Loucy (cell line): Measurements from ENCODE around the gene RPS8.
"Not testable (repeated sequence)": the region's sequence is repeated elsewhere in the genome, so short reads cannot be mapped to it uniquely, and the experiment has no call there.

Source experiments
- H2AFZ ChIP-seq: fragments of 200-600 bp; sonication (generic); 2 replicates; pipeline ENCODE4 v1.6.0; 2016; ENCODE audit warnings: antibody characterized with exemption, mild to moderate bottlenecking, low read length, moderate library complexity
- H3F3A ChIP-seq: fragments of 200-600 bp; 2 replicates; pipeline ENCODE4 v1.6.0; 2016; ENCODE audit warnings: antibody characterized with exemption, low read depth, mild to moderate bottlenecking
- H3K27me3 ChIP-seq: fragments of 200-600 bp; sonication (generic); 2 replicates; pipeline ENCODE4 v1.6.1; 2014; ENCODE audit warnings: low read length, mild to moderate bottlenecking; ENCODE audit not compliant: insufficient read depth, poor library complexity, severe bottlenecking
- H3K36me3 ChIP-seq: fragments of 200-600 bp; sonication (generic); 2 replicates; pipeline ENCODE4 v1.6.1; 2016; ENCODE audit warnings: low read length; ENCODE audit not compliant: insufficient read depth
- H3K4me1 ChIP-seq: fragments of 200-600 bp; sonication (generic); 2 replicates; pipeline ENCODE4 v1.5.1; 2014; ENCODE audit warnings: low read length, mild to moderate bottlenecking; ENCODE audit not compliant: insufficient read depth, poor library complexity, severe bottlenecking
- H3K4me2 ChIP-seq: fragments of 200-600 bp; sonication (generic); 2 replicates; pipeline ENCODE4 v1.6.0; 2014; ENCODE audit warnings: antibody characterized with exemption, low read length, low read depth, mild to moderate bottlenecking; ENCODE audit not compliant: poor library complexity, severe bottlenecking
- H3K4me3 ChIP-seq: fragments of 200-600 bp; sonication (generic); 2 replicates; pipeline ENCODE4 v1.5.1; 2014; ENCODE audit warnings: low read length, mild to moderate bottlenecking, mixed read lengths; ENCODE audit not compliant: poor library complexity, severe bottlenecking
- H3K79me2 ChIP-seq: fragments of 200-600 bp; sonication (generic); 2 replicates; pipeline ENCODE4 v1.6.1; 2014; ENCODE audit warnings: low read length; ENCODE audit not compliant: insufficient read depth
- H3K9ac ChIP-seq: fragments of 200-600 bp; sonication (generic); 2 replicates; pipeline ENCODE4 v1.6.0; 2014; ENCODE audit warnings: mild to moderate bottlenecking, low read depth, low read length, moderate library complexity; ENCODE audit not compliant: poor library complexity, severe bottlenecking
- H3K9me2 ChIP-seq: fragments of 200-600 bp; sonication (generic); replicated peaks from 2 replicates; pipeline ENCODE4 v1.6.1; 2016; ENCODE audit warnings: low read depth, low read length, mixed read lengths
- H3K9me3 ChIP-seq: fragments of 200-600 bp; sonication (generic); 2 replicates; pipeline ENCODE4 v1.6.1; 2014; ENCODE audit warnings: mild to moderate bottlenecking, antibody characterized with exemption, low read length, low read depth; ENCODE audit not compliant: insufficient read depth
- H4K20me1 ChIP-seq: fragments of 200-600 bp; sonication (generic); 2 replicates; pipeline ENCODE4 v1.6.0; 2014; ENCODE audit warnings: antibody characterized with exemption, low read length, mild to moderate bottlenecking; ENCODE audit not compliant: insufficient read depth, poor library complexity, severe bottlenecking
- CTCF ChIP-seq: fragments of 200-600 bp; sonication (generic); conservative IDR thresholded peaks from 2 replicates; pipeline ENCODE4 v1.5.1; 2014; ENCODE audit warnings: mild to moderate bottlenecking, antibody characterized with exemption, low read length
- EZH2phosphoT487 ChIP-seq: fragments of 200-600 bp; IDR thresholded peaks from 2 replicates; pipeline ENCODE4 v1.6.1; 2018; ENCODE audit warnings: antibody characterized with exemption, mild to moderate bottlenecking, moderate library complexity, borderline replicate concordance

The RPS8 gene

GRCh38 chr1:44790968-44791801, 15.8 kb downstream of the RPS8 start:
- Histone ChIP-seq H3K4me2 (no peak overlapping the region), H3F3A (no peaks in the 10 kb centered on the region), H3K9ac (no peak overlapping the region), H3K9me2 (no peaks in the 10 kb centered on the region), H3K9me3 (no peaks in the 10 kb centered on the region), H3K4me1 (no peaks in the 10 kb centered on the region), H3K36me3 (no peaks in the 10 kb centered on the region), H4K20me1 (no peaks in the 10 kb centered on the region), H3K79me2 (no peaks in the 10 kb centered on the region), H3K4me3 (no peak overlapping the region), H3K27me3 (no peaks in the 10 kb centered on the region), H2AFZ (no peak overlapping the region)
- TF ChIP-seq EZH2phosphoT487 (no peak), CTCF (no peak)

GRCh38 chr1:44792736-44793502, 17.6 kb downstream of the RPS8 start:
- no peaks in the 10 kb centered on the region for H3K79me2 ChIP-seq
- H3K9me3 ChIP-seq, result no peaks in the 10 kb centered on the region
- no peaks in the 10 kb centered on the region for H4K20me1 ChIP-seq
- TF ChIP-seq CTCF (no peak), EZH2phosphoT487 (no peak)
- H3F3A ChIP-seq, result no peaks in the 10 kb centered on the region
- H3K27me3 ChIP-seq, result no peaks in the 10 kb centered on the region
- H3K36me3 ChIP-seq, result no peaks in the 10 kb centered on the region
- no peak overlapping the region; the same call in 1 of the 2 replicates for H2AFZ ChIP-seq
- H3K4me2 ChIP-seq, result no peak overlapping the region
- H3K4me1 ChIP-seq, result no peaks in the 10 kb centered on the region
- H3K9ac ChIP-seq, result no peak overlapping the region
- no peaks in the 10 kb centered on the region for H3K9me2 ChIP-seq
- no peak overlapping the region for H3K4me3 ChIP-seq

GRCh38 chr1:44797886-44798285, 22.5 kb downstream of the RPS8 start:
- not testable (repeated sequence) for H3F3A ChIP-seq, H3K4me2 ChIP-seq, H3K9me2 ChIP-seq, H3K79me2 ChIP-seq, H3K9ac ChIP-seq, H3K9me3 ChIP-seq, H3K27me3 ChIP-seq, H4K20me1 ChIP-seq, H2AFZ ChIP-seq, H3K4me3 ChIP-seq, H3K4me1 ChIP-seq, H3K36me3 ChIP-seq
